H9 (cell line): ENCODE results near the gene RAI1. TPM values are rescaled to one million over a fixed set of nuclear protein-coding genes. Genes with fewer than 3 reads are reported as not detected.

ENCODE experiments used
- DNase-seq: peaks from one replicate; pipeline ENCODE4 v3.0.0-alpha.2; 2017
- H2AFZ ChIP-seq: one replicate; pipeline ENCODE4 v1.6.1; 2013; ENCODE audit warnings: mild to moderate bottlenecking, low read length, control low read depth, moderate library complexity
- H2AK5ac ChIP-seq: 2 replicates; pipeline ENCODE4 v1.6.1; 2013; ENCODE audit warnings: low read length, control low read depth, mixed read lengths; ENCODE audit not compliant: insufficient read length
- H2BK120ac ChIP-seq: one replicate; pipeline ENCODE4 v1.6.1; 2013; ENCODE audit warnings: low read depth, mild to moderate bottlenecking, low read length, control low read depth, inconsistent platforms; ENCODE audit not compliant: poor library complexity, severe bottlenecking
- H2BK12ac ChIP-seq: 2 replicates; pipeline ENCODE4 v1.6.1; 2013; ENCODE audit warnings: low read length, control low read depth, mixed read lengths, low read depth; ENCODE audit not compliant: insufficient read length
- H2BK15ac ChIP-seq: 2 replicates; pipeline ENCODE4 v1.6.1; 2013; ENCODE audit warnings: low read depth, low read length, control low read depth
- H2BK20ac ChIP-seq: one replicate; pipeline ENCODE4 v1.6.1; 2013; ENCODE audit warnings: low read depth, mild to moderate bottlenecking, low read length, control low read depth, inconsistent platforms; ENCODE audit not compliant: poor library complexity, severe bottlenecking
- H2BK5ac ChIP-seq: 2 replicates; pipeline ENCODE4 v1.6.1; 2013; ENCODE audit warnings: low read length, control low read depth, mixed read lengths; ENCODE audit not compliant: insufficient read length
- H3K14ac ChIP-seq: 2 replicates; pipeline ENCODE4 v1.6.1; 2013; ENCODE audit warnings: low read length, control low read depth; ENCODE audit not compliant: insufficient read depth
- H3K18ac ChIP-seq: 2 replicates; pipeline ENCODE4 v1.6.1; 2013; ENCODE audit warnings: low read depth, mild to moderate bottlenecking, mixed read lengths, low read length, control low read depth; ENCODE audit not compliant: insufficient read length
- H3K23ac ChIP-seq: 2 replicates; pipeline ENCODE4 v1.6.1; 2013; ENCODE audit warnings: low read length, control low read depth, mixed read lengths, low read depth; ENCODE audit not compliant: insufficient read length
- H3K23me2 ChIP-seq: 2 replicates; pipeline ENCODE4 v1.6.1; 2013; ENCODE audit warnings: low read depth, mild to moderate bottlenecking, mixed read lengths, low read length, control low read depth; ENCODE audit not compliant: insufficient read length, poor library complexity, severe bottlenecking
- H3K27ac ChIP-seq: 2 replicates; pipeline ENCODE4 v1.5.1; 2013; ENCODE audit warnings: low read length, control low read depth, mixed read lengths, low read depth; ENCODE audit not compliant: insufficient read length
- H3K27me3 ChIP-seq: 2 replicates; pipeline ENCODE4 v1.6.1; 2013; ENCODE audit warnings: low read length, control low read depth, inconsistent platforms; ENCODE audit not compliant: insufficient read depth
- H3K4ac ChIP-seq: 2 replicates; pipeline ENCODE4 v1.6.1; 2013; ENCODE audit warnings: low read depth, mild to moderate bottlenecking, control low read depth, inconsistent platforms, low read length, moderate library complexity
- H3K4me1 ChIP-seq: 2 replicates; pipeline ENCODE4 v1.6.1; 2013; ENCODE audit warnings: low read length, control low read depth, inconsistent platforms; ENCODE audit not compliant: insufficient read depth
- H3K4me2 ChIP-seq: 2 replicates; pipeline ENCODE4 v1.6.1; 2013; ENCODE audit warnings: low read length, control low read depth, mixed read lengths; ENCODE audit not compliant: insufficient read length, insufficient read depth
- H3K56ac ChIP-seq: 2 replicates; pipeline ENCODE4 v1.6.1; 2013; ENCODE audit warnings: low read depth, mild to moderate bottlenecking, mixed read lengths, low read length, control low read depth; ENCODE audit not compliant: insufficient read length
- H3K79me1 ChIP-seq: 2 replicates; pipeline ENCODE4 v1.6.1; 2013; ENCODE audit warnings: low read depth, mild to moderate bottlenecking, moderate library complexity, low read length, control low read depth, inconsistent platforms; ENCODE audit not compliant: insufficient read depth, poor library complexity, severe bottlenecking
- H3K79me2 ChIP-seq: 2 replicates; pipeline ENCODE4 v1.6.1; 2013; ENCODE audit warnings: low read length, control low read depth, inconsistent platforms; ENCODE audit not compliant: insufficient read depth
- H3K9ac ChIP-seq: 2 replicates; pipeline ENCODE4 v1.6.1; 2013; ENCODE audit warnings: low read length, control low read depth, mixed read lengths; ENCODE audit not compliant: insufficient read length; ENCODE audit errors: extremely low read depth
- H3K9me3 ChIP-seq: one replicate; pipeline ENCODE4 v1.6.1; 2013; ENCODE audit warnings: low read depth, low read length, inconsistent platforms; ENCODE audit not compliant: control insufficient read depth
- H3T11ph ChIP-seq: one replicate; pipeline ENCODE4 v1.6.1; 2013; ENCODE audit warnings: mild to moderate bottlenecking, low read length, control low read depth, inconsistent platforms
- H4K20me1 ChIP-seq: one replicate; pipeline ENCODE4 v1.6.1; 2013; ENCODE audit not compliant: control insufficient read depth, insufficient read length, insufficient read depth
- H4K5ac ChIP-seq: 2 replicates; pipeline ENCODE4 v1.6.1; 2013; ENCODE audit warnings: low read depth, mild to moderate bottlenecking, mixed read lengths, low read length, control low read depth; ENCODE audit not compliant: insufficient read length
- H4K8ac ChIP-seq: replicated peaks from 2 replicates; pipeline ENCODE4 v1.6.1; 2013; ENCODE audit warnings: low read length, control low read depth, mixed read lengths, low read depth; ENCODE audit not compliant: insufficient read length
- H4K91ac ChIP-seq: 2 replicates; pipeline ENCODE4 v1.6.1; 2013; ENCODE audit warnings: low read depth, mild to moderate bottlenecking, moderate library complexity, mixed read lengths, low read length, control low read depth; ENCODE audit not compliant: insufficient read length
- H3K27ac Mint-ChIP-seq, 3 experiments: 2 replicates in 2 of 3; 3 replicates in 1 of 3; pipeline ENCODE4 v1.8.0; 2020 to 2021; ENCODE audit warnings: mixed read lengths in 3 of 3, mild to moderate bottlenecking in 1 of 3, moderate library complexity in 1 of 3
- H3K27me3 Mint-ChIP-seq: 2 replicates; pipeline ENCODE4 v1.8.0; 2021; ENCODE audit warnings: low read depth, mild to moderate bottlenecking, moderate library complexity, mixed read lengths
- H3K36me3 Mint-ChIP-seq, 3 experiments: 2 replicates in 2 of 3; 3 replicates in 1 of 3; pipeline ENCODE4 v1.8.0; 2020 to 2021; ENCODE audit warnings: low read depth in 3 of 3, mixed read lengths in 3 of 3; ENCODE audit not compliant: insufficient read depth in 1 of 3
- H3K4me1 Mint-ChIP-seq, 2 experiments: 2 replicates each; pipeline ENCODE4 v1.8.0; 2020; ENCODE audit warnings: mixed read lengths in 2 of 2
- H3K4me3 Mint-ChIP-seq, 2 experiments: 2 replicates in 1 of 2; 3 replicates in 1 of 2; pipeline ENCODE4 v1.8.0; 2020 to 2021; ENCODE audit warnings: mild to moderate bottlenecking in 2 of 2, mixed read lengths in 2 of 2, moderate library complexity in 1 of 2
- H3K9me3 Mint-ChIP-seq, 2 experiments: 2 replicates in 1 of 2; 3 replicates in 1 of 2; pipeline ENCODE4 v1.8.0; 2020; ENCODE audit warnings: mild to moderate bottlenecking in 2 of 2, mixed read lengths in 2 of 2, moderate library complexity in 1 of 2
- WGBS: extraction: QIAGEN DNeasy Blood & Tissue Kit; methylation state at CpG from one replicate; pipeline ENCODE4 v1.1.7; 2013; ENCODE audit warnings: missing lambda C conversion rate, low lambda C conversion rate, mixed read lengths; ENCODE audit not compliant: insufficient read length; ENCODE audit errors: extremely low coverage; 5-methylcytosine and 5-hydroxymethylcytosine counted together
- total RNA-seq: library from RNA; stranded (reverse); gene quantifications from 2 replicates; pipeline ENCODE4 v1.2.1, GENCODE V29; 2021
- TF ChIP-seq, protein P1 (sequence below): fragments of 200-600 bp; sonication (generic); conservative IDR thresholded peaks from 3 replicates; pipeline ENCODE4 v1.8.0; 2021; ENCODE audit warnings: antibody characterized with exemption, mild to moderate bottlenecking

The RAI1 gene
- total RNA-seq, 1 experiment from 2014 or later: 1.5 TPM

DNA sequence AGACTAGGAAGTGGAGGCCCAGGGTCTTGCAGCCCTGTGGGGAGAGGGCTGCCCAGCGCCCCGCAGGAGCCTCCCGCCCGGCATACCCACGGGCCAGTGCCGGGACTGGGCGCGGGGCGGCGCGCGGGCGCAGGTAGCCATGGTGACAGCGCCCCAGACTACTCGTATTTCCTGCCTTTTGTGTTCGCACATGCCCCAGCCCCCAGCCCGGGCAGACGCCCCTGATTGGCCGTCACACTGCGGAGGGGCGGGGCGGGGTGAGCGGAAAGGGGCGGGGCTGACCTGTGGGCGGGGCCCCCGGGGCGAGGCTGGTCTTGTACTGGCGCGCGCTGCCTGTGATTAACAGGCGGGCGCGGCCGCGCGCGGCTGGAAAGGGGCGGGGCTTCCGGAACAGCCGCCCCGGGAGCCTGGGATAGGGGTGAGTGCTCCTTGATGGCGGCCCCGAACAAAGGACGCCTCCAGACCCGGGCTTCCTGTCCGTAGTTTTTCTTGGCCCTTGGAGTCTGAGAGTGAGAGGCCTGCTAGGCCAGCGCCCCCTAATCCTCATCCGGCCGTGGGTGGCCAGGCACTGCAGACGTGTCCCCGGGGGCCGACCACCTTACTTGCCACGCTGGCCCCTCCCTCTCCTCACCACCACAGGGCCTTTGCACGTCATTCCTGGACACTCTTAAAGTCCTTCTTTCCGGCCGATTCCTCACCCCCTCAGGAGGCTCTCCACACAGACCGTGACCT, 71.0 kb downstream of the RAI1 start:
- Histone ChIP-seq H3K4me1 (peaks cover 11% of the 10 kb centered on the region), H3K4me2 (no peak overlapping the region), H3K27ac (no peak overlapping the region), H3K14ac (peak overlapping the region; percentile 87; the same call in 1 of the 2 replicates), H3K23ac (no peak overlapping the region), H3K27me3 (no peaks in the 10 kb centered on the region), H3K23me2 (no peaks in the 10 kb centered on the region), H3T11ph (no peak overlapping the region), H3K9ac (no peak overlapping the region), H2BK20ac (no peak overlapping the region), H2AFZ (no peak overlapping the region), H2BK15ac (no peak overlapping the region), H2BK5ac (no peak overlapping the region), H2AK5ac (no peak overlapping the region), H3K79me1 (no peaks in the 10 kb centered on the region), H3K9me3 (no peaks in the 10 kb centered on the region), H4K91ac (no peak overlapping the region), H3K18ac (peak overlapping the region; percentile 28), H4K5ac (no peak overlapping the region), H3K4ac (no peak overlapping the region), H4K20me1 (no peaks in the 10 kb centered on the region), H2BK120ac (no peak overlapping the region), H3K79me2 (no peaks in the 10 kb centered on the region), H3K56ac (no peak overlapping the region), H4K8ac (no peak overlapping the region), H2BK12ac (no peak overlapping the region)
- H3K36me3 Mint-ChIP-seq: peaks cover 0 to 2% (median 0%) of the 10 kb centered on the region in 3 experiments; a peak in 2 of 7 replicates
- no CpG with 5 or more reads among the region's 57 CpGs for WGBS
- peak overlapping the region; percentile 58 to 78 for H3K4me3 Mint-ChIP-seq
- TF ChIP-seq, protein P1, sequence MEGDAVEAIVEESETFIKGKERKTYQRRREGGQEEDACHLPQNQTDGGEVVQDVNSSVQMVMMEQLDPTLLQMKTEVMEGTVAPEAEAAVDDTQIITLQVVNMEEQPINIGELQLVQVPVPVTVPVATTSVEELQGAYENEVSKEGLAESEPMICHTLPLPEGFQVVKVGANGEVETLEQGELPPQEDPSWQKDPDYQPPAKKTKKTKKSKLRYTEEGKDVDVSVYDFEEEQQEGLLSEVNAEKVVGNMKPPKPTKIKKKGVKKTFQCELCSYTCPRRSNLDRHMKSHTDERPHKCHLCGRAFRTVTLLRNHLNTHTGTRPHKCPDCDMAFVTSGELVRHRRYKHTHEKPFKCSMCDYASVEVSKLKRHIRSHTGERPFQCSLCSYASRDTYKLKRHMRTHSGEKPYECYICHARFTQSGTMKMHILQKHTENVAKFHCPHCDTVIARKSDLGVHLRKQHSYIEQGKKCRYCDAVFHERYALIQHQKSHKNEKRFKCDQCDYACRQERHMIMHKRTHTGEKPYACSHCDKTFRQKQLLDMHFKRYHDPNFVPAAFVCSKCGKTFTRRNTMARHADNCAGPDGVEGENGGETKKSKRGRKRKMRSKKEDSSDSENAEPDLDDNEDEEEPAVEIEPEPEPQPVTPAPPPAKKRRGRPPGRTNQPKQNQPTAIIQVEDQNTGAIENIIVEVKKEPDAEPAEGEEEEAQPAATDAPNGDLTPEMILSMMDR: peak; percentile 42
- peak overlapping the region; percentile 89 to 96 (median 91); a peak in 6 of 7 replicates for H3K27ac Mint-ChIP-seq
- H3K27me3 Mint-ChIP-seq: no peaks in the 10 kb centered on the region; the same call in none of the 2 replicates
- H3K9me3 Mint-ChIP-seq: no peaks in the 10 kb centered on the region
- DNase-seq: peak; percentile 100
- H3K4me1 Mint-ChIP-seq: peaks cover 38 to 42% of the 10 kb centered on the region in 2 experiments
